PC-3 (cell line): ENCODE results near the gene RIMKLA. TPM values are rescaled to one million over a fixed set of nuclear protein-coding genes. Genes with fewer than 3 reads are reported as not detected.

Experiments
- ATAC-seq: fragments of 200-7000 bp; cut with Tn5 transposase; 2 replicates; pipeline ENCODE4 v1.9.1; 2020; ENCODE audit warnings: mild to moderate bottlenecking, moderate library complexity
- Bru-seq: library from RNA; stranded (reverse); fragments of 400-500 nt; gene quantifications from one replicate; lab custom pipeline; 2021; lab: Mats Ljungman, UMichigan
- BruChase-seq, 2 experiments: library from RNA; stranded (reverse); fragments of 400-500 nt; gene quantifications; one replicate each; lab custom pipeline; 2021; lab: Mats Ljungman, UMichigan
- BruUV-seq: library from RNA; stranded (reverse); fragments of 400-500 nt; replicated peaks from 2 replicates; lab custom pipeline; 2021; lab: Mats Ljungman, UMichigan
- CTCF ChIA-PET: fragments of 300-600 bp; sonication (Branson Sonifier 250); formaldehyde crosslinking; loops from one replicate; lab custom pipeline; 2022; ENCODE audit warnings: antibody characterized with exemption; lab: Charles Lee
- POLR2A ChIA-PET: fragments of 300-600 bp; sonication (Branson Sonifier 250); formaldehyde crosslinking; loops from one replicate; lab custom pipeline; 2022; ENCODE audit warnings: antibody characterized with exemption; ENCODE audit not compliant: unreplicated experiment; lab: Charles Lee
- DNase-seq: peaks from one replicate; pipeline ENCODE4 v3.0.0-alpha.2; 2015
- H2AFZ ChIP-seq: fragments of 300-600 bp; sonication (generic); 2 replicates; pipeline ENCODE4 v1.6.0; 2016; ENCODE audit warnings: antibody characterized with exemption, low read length
- H3F3A ChIP-seq: fragments of 300-600 bp; sonication (generic); one replicate; pipeline ENCODE4 v1.6.0; 2017; ENCODE audit warnings: antibody characterized with exemption, low read length, control low read depth, mild to moderate bottlenecking; ENCODE audit not compliant: unreplicated experiment
- H3K27ac ChIP-seq: fragments of 300-600 bp; sonication (generic); 2 replicates; pipeline ENCODE4 v1.5.1; 2016; ENCODE audit warnings: mild to moderate bottlenecking, low read length
- H3K27me3 ChIP-seq: fragments of 300-600 bp; sonication (generic); 2 replicates; pipeline ENCODE4 v1.6.1; 2016; ENCODE audit warnings: low read length, mixed read lengths
- H3K36me3 ChIP-seq: fragments of 300-600 bp; sonication (generic); 2 replicates; pipeline ENCODE4 v1.6.1; 2016; ENCODE audit warnings: low read depth, mixed run types, low read length, mixed read lengths
- H3K4me1 ChIP-seq: fragments of 300-600 bp; sonication (generic); 2 replicates; pipeline ENCODE4 v1.5.1; 2016; ENCODE audit warnings: low read length; ENCODE audit not compliant: insufficient read depth
- H3K4me2 ChIP-seq: fragments of 300-600 bp; sonication (generic); 2 replicates; pipeline ENCODE4 v1.6.0; 2016; ENCODE audit warnings: low read length
- H3K4me3 ChIP-seq: fragments of 300-600 bp; sonication (generic); 2 replicates; pipeline ENCODE4 v1.5.1; 2016; ENCODE audit warnings: mild to moderate bottlenecking, low read length, mixed read lengths
- H3K79me2 ChIP-seq: fragments of 300-600 bp; sonication (generic); 2 replicates; pipeline ENCODE4 v1.6.1; 2017; ENCODE audit warnings: low read length, mixed read lengths
- H3K9ac ChIP-seq: fragments of 300-600 bp; sonication (generic); 2 replicates; pipeline ENCODE4 v1.6.0; 2016; ENCODE audit warnings: mild to moderate bottlenecking, low read length
- H3K9me2 ChIP-seq: fragments of 300-600 bp; sonication (generic); replicated peaks from 2 replicates; pipeline ENCODE4 v1.6.1; 2016; ENCODE audit warnings: mixed run types, low read length, mixed read lengths
- H3K9me3 ChIP-seq: fragments of 300-600 bp; sonication (generic); 2 replicates; pipeline ENCODE4 v1.6.1; 2016; ENCODE audit warnings: low read length, mixed read lengths
- H4K20me1 ChIP-seq: fragments of 300-600 bp; sonication (generic); 2 replicates; pipeline ENCODE4 v1.6.1; 2016; ENCODE audit warnings: low read length, mixed read lengths
- EZH2 ChIP-seq: fragments of 300-600 bp; sonication (generic); IDR thresholded peaks from one replicate; pipeline ENCODE4 v1.6.1; 2017; ENCODE audit warnings: antibody characterized with exemption, mild to moderate bottlenecking, low read length; ENCODE audit not compliant: unreplicated experiment
- EZH2phosphoT487 ChIP-seq: fragments of 300-600 bp; sonication (generic); IDR thresholded peaks from 2 replicates; pipeline ENCODE4 v1.6.1; 2018; ENCODE audit warnings: mild to moderate bottlenecking, antibody characterized with exemption, low read length, borderline replicate concordance
- intact Hi-C: fragments of 100-400 bp; cut with micrococcal nuclease; formaldehyde crosslinking; loops from 2 replicates; pipeline ENCODE4 v1.9.0; 2023
- long read RNA-seq: library from polyadenylated mRNA; unstranded; transcript quantifications from one replicate; pipeline ENCODE4 v2.0.0, GENCODE V29; 2021; ENCODE audit not compliant: unreplicated experiment
- total RNA-seq: library from RNA; depleted of rRNA; stranded (reverse); fragments of >200 nt; gene quantifications from 2 replicates; pipeline ENCODE4 v1.2.3, GENCODE V29; 2014; rRNA removed
- TF ChIP-seq, protein P1 (sequence below): fragments of 300-600 bp; sonication (generic); conservative IDR thresholded peaks from 2 replicates; pipeline ENCODE4 v1.5.1; 2017; ENCODE audit warnings: antibody characterized with exemption, low read depth, mild to moderate bottlenecking, low read length

The RIMKLA gene, protein sequence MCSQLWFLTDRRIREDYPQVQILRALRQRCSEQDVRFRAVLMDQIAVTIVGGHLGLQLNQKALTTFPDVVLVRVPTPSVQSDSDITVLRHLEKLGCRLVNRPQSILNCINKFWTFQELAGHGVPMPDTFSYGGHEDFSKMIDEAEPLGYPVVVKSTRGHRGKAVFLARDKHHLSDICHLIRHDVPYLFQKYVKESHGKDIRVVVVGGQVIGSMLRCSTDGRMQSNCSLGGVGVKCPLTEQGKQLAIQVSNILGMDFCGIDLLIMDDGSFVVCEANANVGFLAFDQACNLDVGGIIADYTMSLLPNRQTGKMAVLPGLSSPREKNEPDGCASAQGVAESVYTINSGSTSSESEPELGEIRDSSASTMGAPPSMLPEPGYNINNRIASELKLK
- total RNA-seq (3.5 and 4.5 TPM in 2 replicates), Bru-seq, nascent RNA (percentile 75 among the genes with signal in this experiment), BruChase-seq, experiment 1, labeled RNA remaining after a 6-hour chase (percentile 78 among the genes with signal in this experiment), BruChase-seq, experiment 2, labeled RNA remaining after a 2-hour chase (percentile 74 among the genes with signal in this experiment)
- long read RNA-seq, full-length matches to known transcripts, result 77 of 105 reads
- long read RNA-seq, partial matches to known transcripts, result 7 of 105 reads
- long read RNA-seq, other reads (novel, unspliced or antisense), result 21 of 105 reads

GRCh38 chr1:42380586-42381279 lies at the start of gene RIMKLA:
Gene RIMKLA (plus strand): TSS chr1:42380792. CDS start chr1:42380935, 143 bp downstream.
- Histone ChIP-seq H3F3A (no peaks in the 10 kb centered on the region), H4K20me1 (no peaks in the 10 kb centered on the region), H3K4me1 (peaks cover 16% of the 10 kb centered on the region), H3K9me2 (no peaks in the 10 kb centered on the region), H3K27ac (no peak within 1 kb of the TSS), H3K4me3 (peak within 1 kb of the TSS; percentile 78), H3K36me3 (no peaks in the 10 kb centered on the region), H3K9me3 (no peaks in the 10 kb centered on the region), H3K9ac (0 out of 2 replicates have a peak within 1 kb of the TSS, but pooled peaks have one; percentile 23), H3K4me2 (peak within 1 kb of the TSS; percentile 95), H3K27me3 (no peaks in the 10 kb centered on the region), H3K79me2 (no peaks in the 10 kb centered on the region), H2AFZ (peak within 1 kb of the TSS; percentile 92)
- ATAC-seq, result peak; percentile 95
- intact Hi-C loops, result no loop called here
- ChIA-PET CTCF (no interaction called here), POLR2A (interaction anchor here (0.5 kb wide), 1 partner anchor 201 kb away, joined by 5 read pairs; no protein-coding TSS in a partner anchor)
- no TSS peak for BruUV-seq
- DNase-seq, result peak; percentile 63
- TF ChIP-seq EZH2, result no peak
- no peak for TF ChIP-seq EZH2phosphoT487
- TF ChIP-seq, protein P1, sequence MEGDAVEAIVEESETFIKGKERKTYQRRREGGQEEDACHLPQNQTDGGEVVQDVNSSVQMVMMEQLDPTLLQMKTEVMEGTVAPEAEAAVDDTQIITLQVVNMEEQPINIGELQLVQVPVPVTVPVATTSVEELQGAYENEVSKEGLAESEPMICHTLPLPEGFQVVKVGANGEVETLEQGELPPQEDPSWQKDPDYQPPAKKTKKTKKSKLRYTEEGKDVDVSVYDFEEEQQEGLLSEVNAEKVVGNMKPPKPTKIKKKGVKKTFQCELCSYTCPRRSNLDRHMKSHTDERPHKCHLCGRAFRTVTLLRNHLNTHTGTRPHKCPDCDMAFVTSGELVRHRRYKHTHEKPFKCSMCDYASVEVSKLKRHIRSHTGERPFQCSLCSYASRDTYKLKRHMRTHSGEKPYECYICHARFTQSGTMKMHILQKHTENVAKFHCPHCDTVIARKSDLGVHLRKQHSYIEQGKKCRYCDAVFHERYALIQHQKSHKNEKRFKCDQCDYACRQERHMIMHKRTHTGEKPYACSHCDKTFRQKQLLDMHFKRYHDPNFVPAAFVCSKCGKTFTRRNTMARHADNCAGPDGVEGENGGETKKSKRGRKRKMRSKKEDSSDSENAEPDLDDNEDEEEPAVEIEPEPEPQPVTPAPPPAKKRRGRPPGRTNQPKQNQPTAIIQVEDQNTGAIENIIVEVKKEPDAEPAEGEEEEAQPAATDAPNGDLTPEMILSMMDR, result no peak

DNA sequence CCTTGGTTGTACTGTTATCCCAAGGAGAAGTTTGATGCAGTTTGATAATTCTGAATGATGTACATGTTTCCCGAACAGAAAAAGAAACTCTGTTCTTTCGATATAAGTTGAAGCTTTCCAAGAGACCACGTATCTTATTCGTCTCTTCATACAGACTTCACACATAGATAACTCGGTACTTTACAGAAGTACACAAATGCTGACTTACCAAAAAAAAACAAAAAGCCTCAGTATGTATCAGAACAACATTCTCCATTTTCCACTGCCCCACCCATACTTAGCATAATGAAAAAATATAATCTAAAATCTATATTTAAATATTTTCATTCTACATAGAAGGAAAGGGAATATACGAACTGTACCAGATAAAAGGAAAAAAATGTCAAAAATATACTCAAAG lies 47.7 kb upstream of the RIMKLA start:
- H3K4me3 ChIP-seq, result peak overlapping the region; percentile 74
- intact Hi-C loops, result loop anchor here (10.0 kb wide), 2 partner anchors 432 to 488 kb away; partner anchors contain the start of genes C1orf50 and P3H1
- H3K4me2 ChIP-seq, result peak overlapping the region; percentile 90
- H3K9me2 ChIP-seq, result no peaks in the 10 kb centered on the region
- H4K20me1 ChIP-seq, result peaks cover 61% of the 10 kb centered on the region
- no peak overlapping the region for H3K27ac ChIP-seq
- H3K27me3 ChIP-seq, result no peaks in the 10 kb centered on the region
- no peak for DNase-seq
- TF ChIP-seq EZH2, result no peak
- TF ChIP-seq, protein P1, result no peak
- no peak for TF ChIP-seq EZH2phosphoT487
- H3K9ac ChIP-seq, result peak overlapping the region; percentile 93; the same call in 1 of the 2 replicates
- no peak overlapping the region for H2AFZ ChIP-seq
- no peak for ATAC-seq
- no peaks in the 10 kb centered on the region for H3K36me3 ChIP-seq
- no peaks in the 10 kb centered on the region for H3K9me3 ChIP-seq
- ChIA-PET CTCF (interaction anchor here (0.7 kb wide), 1 partner anchor 17 kb away, joined by 3 read pairs; no protein-coding TSS in a partner anchor), POLR2A (interaction anchor here (0.6 kb wide), 1 partner anchor 418 kb away, joined by 3 read pairs; no protein-coding TSS in a partner anchor)
- no TSS peak for BruUV-seq
- H3K4me1 ChIP-seq, result peaks cover 11% of the 10 kb centered on the region
- H3F3A ChIP-seq, result no peaks in the 10 kb centered on the region
- peaks cover 84% of the 10 kb centered on the region for H3K79me2 ChIP-seq
